ENCODE data around the gene CYP4F2. TPM values are rescaled to one million over a fixed set of nuclear protein-coding genes. Genes with fewer than 3 reads are reported as not detected.
A peak's percentile ranks its signal among the peaks of the same experiment; 100 is the strongest.

The CYP4F2 gene
- total and polyA plus RNA-seq, 10 of the 15 experiments (the other 5 are each of a cell fraction or from before 2014, with no cell fraction given): 0.08 to 3.5 (median 0.63) TPM

- TF ChIP-seq USF2 (IDR thresholded peaks at IDR 0.05; ENCODE audit: borderline replicate concordance, low read depth, low read length) (no peak), CHD2 (IDR thresholded peaks at IDR 0.05; ENCODE audit: borderline replicate concordance, low read depth, low read length) (no peak)
Observed at GRCh38 chr19:15843203-15843893, 54.5 kb downstream of the CYP4F2 start (continued).

GRCh38 chr19:15841875-15842569 lies 55.9 kb downstream of the CYP4F2 start:
- in situ Hi-C loops (cut with MboI): no loop called here
- Histone ChIP-seq H3K27me3 (replicated peaks in 1 of 2; ENCODE audit: control insufficient read depth in 2 of 2, insufficient read depth in 2 of 2, low read length in 1 of 2) (no peaks in the 10 kb centered on the region; a peak in 1 of 4 replicates), H3K4me3 (no peak overlapping the region), H3K9ac (ENCODE audit: control insufficient read depth, insufficient read depth, low read length) (no peak overlapping the region), H3K36me3 (ENCODE audit: control insufficient read depth in 2 of 2, insufficient read depth in 2 of 2, low read length in 1 of 2) (no peaks in the 10 kb centered on the region), H3K27ac (ENCODE audit: control insufficient read depth, insufficient read depth) (no peak overlapping the region), H3K4me2 (ENCODE audit: control insufficient read depth, insufficient read depth) (no peak overlapping the region), H4K20me1 (ENCODE audit: control insufficient read depth, insufficient read depth) (no peaks in the 10 kb centered on the region), H2AFZ (ENCODE audit: control insufficient read depth, low read depth, low read length) (no peak overlapping the region), H3K79me2 (ENCODE audit: control insufficient read depth, insufficient read depth, low read length) (no peaks in the 10 kb centered on the region), H3K9me3 (replicated peaks; ENCODE audit: control insufficient read depth, insufficient read depth, low read length) (no peaks in the 10 kb centered on the region; the same call in 2 of the 3 replicates), H3K4me1 (ENCODE audit: control insufficient read depth, insufficient read depth, low read length) (no peaks in the 10 kb centered on the region)
- ChIA-PET CTCF (no interaction called here), RAD21 (ENCODE audit: unreplicated experiment) (no interaction called here), SMC1A (ENCODE audit: uncharacterized antibody, unreplicated experiment) (interaction anchor here (0.9 kb wide), 1 partner anchor 160 kb away, joined by 3 read pairs; no protein-coding TSS in a partner anchor), POLR2A (no interaction called here)
- ATAC-seq (no peak), FAIRE-seq (no peak), DNase-seq (ENCODE audit: low read depth, low spot score) (no peak)
- intact Hi-C loops (cut with micrococcal nuclease; ENCODE audit: unreplicated experiment): no loop called here
- TF ChIP-seq HCFC1 (IDR thresholded peaks at IDR 0.05; ENCODE audit: low read length): no peak
- 0 out of 6 replicates have a peak, but pooled peaks of 2 of the 3 experiments have one; percentile 9 to 13 for TF ChIP-seq CTCF (IDR thresholded peaks at IDR 0.05 in 2 of 3, conservative IDR thresholded peaks at IDR 0.05 in 1 of 3; ENCODE audit: control insufficient read depth in 2 of 3, extremely low read depth in 1 of 3, insufficient read depth in 1 of 3, low read depth in 3 of 3, low read length in 3 of 3)
- WGBS (ENCODE audit: insufficient coverage, insufficient replicate concordance, low lambda C conversion rate, missing lambda C conversion rate): 46% methylated on average over 11 of the region's 11 CpGs
- no TSS peak for BruUV-seq (replicated peaks)

All from GM12878 (cell line).